Stimulated activated CD4-positive, alpha-beta T cell treated with anti-CD3 and anti-CD28 coated beads, Interleukin-4, amount 100 ng/mL, for 1 hour (primary cell): ENCODE data around the gene SEC22A.
A peak's percentile ranks its signal among the peaks of the same experiment; 100 is the strongest.

ENCODE experiments used
- DNase-seq: peaks from one replicate; pipeline ENCODE4 v3.0.0-alpha.2; 2020

The SEC22A gene, protein sequence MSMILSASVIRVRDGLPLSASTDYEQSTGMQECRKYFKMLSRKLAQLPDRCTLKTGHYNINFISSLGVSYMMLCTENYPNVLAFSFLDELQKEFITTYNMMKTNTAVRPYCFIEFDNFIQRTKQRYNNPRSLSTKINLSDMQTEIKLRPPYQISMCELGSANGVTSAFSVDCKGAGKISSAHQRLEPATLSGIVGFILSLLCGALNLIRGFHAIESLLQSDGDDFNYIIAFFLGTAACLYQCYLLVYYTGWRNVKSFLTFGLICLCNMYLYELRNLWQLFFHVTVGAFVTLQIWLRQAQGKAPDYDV

DNA sequence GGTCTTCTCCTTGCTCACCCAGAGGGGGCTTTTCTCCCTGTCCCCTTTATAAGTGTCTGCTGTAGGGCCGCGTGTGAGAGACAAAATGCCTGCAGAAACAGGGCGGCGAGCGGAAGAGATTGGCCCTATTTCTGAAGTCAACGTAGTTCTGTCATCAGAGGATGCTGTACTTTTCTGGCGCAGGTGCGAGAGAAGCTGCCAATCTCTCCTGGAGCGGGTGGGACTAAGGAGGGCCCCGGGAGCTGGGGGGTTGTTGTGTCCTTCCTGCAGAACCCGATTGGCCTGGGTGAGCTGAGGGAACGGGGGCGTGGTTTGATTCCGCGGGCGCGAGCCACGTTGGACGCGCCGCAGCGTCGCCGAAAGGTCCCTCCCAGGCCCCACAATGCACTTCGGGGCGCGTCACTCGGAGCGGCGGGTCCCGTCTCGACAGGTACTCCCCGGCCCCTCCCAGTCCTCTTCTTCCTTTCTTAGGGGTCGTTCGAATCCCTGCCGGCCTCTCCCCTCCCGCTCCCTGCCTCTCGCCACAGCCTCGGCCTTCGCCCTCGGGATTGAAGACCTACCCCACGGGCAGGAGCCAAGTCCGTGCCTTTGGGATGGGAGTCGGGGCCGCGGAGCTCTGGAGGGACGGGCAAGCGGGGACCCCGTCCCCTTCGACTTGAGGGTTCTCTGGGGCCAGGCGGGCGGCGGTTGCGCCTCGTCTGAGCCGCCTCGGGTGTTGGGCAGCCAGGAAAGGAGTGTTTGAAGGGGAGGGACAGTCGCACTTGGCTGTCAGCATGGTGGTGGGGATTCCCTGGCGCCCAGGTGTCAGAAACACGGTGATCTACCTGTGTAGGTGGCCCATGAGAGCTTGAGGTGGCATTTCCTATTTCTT is at the start of gene SEC22A:
TSS of gene SEC22A (plus strand) at position 387 of the 871 bp plus-strand sequence. CDS start 7,275 bp downstream, outside the sequence.
- peak; percentile 95 for DNase-seq

DNA sequence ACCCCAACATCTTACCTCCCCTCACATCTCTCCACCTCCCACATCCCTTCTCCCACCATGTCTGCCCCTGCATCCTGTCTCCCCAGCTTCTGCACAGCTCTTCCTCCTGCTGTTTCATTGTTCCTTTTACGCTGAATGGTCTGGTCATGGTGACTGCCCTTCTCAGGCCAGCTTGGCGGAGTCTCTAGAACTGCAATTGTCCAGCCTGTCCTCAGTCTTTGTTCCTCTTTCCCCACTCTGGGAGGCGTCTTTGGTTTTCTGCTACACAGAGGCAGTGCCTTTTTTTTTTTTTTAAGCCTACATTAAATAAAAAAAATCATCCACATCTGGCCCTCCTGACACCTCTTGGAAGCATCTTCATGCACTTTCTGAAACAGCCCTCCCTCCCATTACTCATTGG is 49.1 kb upstream of the SEC22A start:
- no peak for DNase-seq

DNA sequence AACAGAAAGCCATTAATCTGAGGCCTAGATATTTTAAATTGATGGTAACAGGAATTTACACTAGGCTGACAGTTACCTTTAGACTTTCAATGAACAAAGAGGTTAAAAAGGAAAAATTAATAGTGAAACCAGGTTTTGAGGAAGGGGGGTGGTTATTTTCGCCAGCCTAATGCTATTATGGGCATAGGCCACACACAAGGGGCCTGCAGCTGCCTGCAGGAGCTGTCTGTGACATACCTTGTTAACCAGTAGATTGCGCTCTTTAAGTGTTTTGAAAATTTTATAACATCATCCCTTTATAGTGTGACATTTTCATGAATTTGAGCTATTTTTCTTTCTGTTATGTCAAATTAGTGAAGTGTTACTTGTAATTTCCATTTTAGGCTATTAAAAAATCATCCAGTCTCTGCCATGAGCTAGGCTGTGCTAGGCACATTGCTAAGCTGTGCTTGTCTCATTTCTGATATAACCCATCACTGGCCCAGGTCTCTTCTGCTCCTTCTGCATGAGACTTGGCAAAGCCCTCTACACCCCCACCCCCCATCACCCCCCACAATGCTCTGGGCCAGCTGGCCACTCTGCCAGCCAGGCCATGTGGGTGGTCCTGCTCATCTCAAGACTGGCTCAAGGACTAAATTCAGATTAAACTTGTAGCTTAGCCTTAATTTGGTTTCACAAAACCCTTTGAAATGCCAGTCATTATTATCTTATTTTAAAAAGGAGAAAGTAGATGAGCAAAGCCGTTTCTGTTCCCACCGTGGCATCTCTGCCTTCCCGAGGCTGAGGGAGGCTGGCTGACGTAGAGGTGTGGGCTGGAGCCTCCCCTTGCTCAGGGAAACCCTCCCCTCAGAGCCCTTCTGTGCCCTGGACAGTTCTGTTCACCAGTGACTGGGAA is 48.4 kb upstream of the SEC22A start:
- no peak for DNase-seq

DNA sequence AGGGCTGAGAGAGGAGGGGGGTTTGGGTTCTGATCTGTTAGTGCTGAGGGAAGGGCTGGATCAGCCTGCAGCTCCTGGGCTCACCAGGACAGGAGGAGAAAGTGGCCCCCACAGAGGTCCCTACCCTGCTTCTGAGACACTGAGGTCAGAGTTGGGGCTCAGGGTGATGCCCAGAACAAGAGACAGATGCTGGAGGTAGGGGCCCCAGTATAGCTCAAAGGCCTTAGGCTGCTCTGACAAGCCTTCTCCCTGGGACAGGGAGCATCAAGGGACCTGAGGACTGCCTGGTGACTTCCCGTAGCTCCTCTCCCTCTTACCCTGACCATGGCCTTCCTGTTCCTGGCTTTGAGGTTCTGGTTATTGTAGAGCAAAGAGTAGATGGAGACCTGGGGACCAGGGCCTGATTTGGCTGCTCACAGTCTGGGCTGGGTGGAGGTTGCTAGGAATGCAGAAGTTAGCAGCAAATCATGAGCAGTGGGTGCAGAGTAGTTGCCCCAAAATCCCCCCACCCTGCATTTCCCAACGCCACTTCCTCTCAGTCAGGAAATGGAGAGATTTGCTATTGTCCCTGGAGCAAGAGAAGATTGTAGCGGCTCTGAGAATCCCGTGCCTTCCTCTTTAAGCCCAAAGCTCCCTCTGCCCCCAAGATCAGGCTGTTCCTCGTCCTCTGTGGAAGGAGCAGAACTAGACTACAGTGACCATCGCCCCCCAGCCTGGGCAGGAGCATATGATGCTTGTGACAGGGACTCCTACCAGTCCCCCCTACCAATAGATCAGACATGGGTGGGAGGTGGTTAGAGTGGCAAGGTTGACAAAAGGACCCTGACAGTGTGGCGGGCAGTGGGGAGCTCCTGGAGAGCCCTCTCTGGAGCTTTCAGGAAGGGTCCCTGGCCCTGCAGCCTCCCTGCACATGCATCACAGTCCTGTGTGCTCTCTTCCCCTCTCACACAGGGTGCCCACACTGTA is 47.4 kb upstream of the SEC22A start:
- no peak for DNase-seq

DNA sequence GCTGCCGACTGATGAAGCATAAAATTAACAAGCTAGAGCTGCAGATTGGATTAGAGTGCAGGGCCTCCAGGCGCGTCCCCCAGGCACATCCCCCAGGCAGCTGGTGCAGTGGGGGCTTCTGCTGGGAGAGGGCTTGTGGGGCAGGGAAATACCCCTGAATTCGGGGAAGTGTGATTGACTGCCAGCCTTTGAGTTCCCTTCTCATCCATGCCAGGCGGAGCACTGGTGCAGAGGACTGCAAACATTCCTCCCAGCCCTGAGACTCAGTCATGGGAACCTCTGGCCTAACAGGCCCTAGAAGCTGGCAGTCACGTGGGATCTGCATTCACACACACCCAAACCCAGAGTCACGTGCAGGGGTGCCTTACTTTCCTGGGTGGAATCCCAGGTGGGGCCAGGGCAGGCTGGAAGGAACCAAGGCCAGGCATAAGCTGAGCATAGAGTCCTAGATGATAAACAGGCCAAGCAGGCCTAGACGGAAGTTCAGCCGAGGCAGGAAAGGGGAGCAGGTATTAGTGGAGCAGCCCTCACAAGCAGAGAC is 46.2 kb upstream of the SEC22A start:
- DNase-seq = no peak

DNA sequence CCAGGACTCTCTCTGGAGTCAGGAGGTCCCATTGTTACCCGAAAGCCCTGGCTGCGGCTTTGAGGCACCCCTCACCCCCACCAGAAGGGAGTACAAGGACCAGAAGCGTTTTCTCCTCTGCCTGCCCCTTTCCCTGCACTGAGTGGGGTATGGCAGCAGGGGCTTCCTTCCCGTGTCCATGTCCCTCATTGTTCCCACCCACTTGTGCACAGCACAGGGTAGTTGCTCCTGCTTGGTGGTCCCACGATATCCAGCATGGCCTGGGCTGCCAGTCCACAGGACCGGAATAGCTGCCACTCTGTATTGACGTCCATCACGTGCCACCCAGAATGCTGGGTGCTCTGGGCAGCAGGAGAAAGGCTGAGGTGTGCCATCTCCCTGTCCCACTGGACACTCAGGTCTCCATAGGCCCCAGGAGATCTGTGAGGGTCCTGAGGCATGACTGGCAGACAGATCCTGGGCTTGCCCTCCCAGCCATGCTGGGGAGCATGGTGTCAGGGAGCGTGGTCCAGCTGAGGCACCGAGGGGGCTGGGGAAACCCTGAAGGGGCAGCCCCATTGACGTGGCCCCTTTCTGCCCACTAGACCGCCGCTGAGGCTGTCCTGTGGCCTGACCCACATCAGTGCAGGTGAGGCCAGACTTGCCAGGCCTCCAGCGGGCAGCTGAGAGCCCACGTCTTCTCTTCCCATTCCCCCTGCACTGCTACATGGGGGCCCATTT is 45.3 kb upstream of the SEC22A start:
- DNase-seq = no peak

DNA sequence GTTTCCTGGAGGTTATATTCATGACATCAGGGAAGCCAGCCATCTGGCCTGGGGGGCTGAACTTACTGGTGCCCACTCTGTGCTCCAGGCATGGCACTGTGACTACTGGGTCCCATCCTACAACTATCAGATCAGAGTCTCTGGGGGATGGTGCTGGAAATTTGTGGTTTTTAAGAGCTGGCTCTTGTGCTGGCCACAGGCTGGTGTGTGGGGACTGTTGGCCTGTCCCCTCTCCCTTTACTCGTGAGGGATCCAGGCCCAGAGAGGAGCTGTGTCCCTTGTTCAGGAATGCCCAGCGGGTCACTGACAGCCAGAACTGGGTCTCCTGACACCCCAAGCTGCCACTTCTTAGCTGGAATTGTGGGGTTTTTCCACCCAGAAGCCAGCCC is 44.5 kb upstream of the SEC22A start:
- no peak for DNase-seq

DNA sequence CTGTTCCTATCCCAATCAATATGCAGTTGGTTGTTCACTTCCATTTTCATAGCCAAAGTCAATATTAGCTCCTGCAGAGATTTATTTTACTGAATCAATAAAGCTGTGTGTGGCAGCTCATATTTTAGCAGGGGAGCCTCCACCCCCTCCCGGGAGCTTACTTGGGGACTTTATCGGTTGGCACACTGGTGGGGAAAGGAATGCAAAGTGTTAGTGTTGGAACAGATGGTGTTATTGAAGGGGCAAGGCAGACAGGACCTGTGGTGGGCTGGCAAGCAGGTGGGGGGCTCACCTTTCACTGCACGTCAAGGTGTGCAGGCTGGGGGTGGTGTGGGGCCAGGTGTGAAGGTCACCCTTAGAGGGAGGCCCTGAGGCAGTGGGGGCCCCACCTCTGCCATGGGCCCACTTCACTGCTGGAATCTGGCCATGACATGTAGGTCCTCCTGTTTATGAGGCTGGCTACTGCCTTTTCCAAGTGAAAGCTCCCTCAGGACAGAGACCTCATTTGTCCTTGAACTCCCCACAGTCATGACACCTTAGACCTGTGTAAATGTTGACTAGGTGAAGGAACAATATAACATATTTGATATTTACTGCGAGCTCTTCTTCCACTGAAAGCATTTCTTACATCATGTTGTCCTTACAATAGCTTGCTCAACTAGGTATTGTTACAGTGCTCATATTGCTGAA is 44.0 kb upstream of the SEC22A start:
- no peak for DNase-seq

DNA sequence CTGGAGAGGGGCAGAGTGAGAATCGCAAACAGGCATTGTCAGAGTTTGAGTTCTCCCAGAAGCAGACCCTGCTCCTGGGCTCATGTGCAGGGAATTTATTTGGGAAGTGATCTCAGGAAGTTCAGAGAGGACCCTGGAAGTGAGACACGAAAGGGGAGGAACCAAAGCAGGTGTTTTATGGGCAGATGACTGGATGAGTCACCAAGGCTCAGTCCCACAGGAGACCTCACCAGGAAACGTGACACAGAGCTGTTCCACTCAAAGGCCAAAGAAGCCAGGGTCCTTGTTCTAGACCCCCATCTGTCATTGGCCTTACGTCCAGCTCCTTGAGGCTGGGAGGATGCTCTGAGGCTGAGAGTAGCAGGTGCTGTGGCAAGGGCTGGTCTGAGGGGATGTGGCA is 43.4 kb upstream of the SEC22A start:
- no peak for DNase-seq

DNA sequence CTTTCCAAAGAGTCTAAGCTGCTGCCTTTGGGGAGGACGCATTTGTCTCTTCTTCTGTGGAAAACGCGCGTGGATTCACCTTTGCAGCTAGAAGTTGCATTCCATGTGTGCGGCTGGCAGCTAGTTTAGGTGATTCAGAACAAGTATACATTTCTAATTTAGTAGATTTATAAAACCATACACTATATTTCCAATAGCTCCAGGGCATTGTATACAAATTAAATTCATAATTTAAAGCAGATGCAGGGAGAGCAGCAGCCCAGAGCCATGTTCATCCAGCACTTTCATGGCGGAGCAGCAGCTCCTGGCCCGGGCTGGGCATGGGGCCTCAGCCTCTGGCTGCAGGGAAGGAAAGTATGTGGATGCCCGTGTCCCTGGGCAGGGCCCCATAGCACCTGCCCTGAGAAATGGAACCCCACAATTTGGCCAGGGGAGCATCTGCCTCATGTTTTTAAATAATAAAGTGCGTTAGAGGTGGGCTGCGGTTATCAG is 42.8 kb upstream of the SEC22A start:
- DNase-seq = no peak

DNA sequence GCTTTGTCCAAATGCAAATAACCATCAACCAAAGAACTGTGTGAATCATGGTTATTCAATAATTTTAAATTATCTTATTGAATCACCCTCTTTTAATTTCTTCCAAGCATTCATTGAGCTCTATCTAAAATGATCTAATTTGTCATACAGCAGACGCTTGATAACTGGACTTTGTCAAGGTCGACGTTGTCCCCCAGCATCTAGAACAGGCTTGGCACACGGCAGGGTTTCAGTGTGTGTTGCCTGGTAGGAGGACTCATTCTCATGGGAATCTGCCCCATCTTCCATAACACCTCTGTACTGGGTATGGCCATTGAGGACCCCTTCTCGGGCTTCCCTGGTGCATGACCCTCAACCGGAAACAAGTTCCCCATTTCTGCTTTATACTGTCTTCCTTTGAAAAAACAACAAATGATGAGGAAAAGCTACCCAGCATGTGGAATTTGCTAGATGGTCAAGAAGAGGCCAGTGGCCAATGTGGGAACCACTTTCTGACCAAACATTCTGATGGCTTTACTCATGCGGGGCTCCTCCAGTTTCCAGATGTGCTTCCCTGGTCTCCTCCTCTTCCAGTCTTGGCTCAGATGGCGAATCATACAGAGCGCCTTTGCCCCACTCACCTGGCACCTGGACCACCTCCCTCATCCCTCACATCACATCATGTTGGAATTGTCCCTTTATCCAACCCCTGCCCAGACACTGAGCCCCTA is 41.7 kb upstream of the SEC22A start:
- no peak for DNase-seq

DNA sequence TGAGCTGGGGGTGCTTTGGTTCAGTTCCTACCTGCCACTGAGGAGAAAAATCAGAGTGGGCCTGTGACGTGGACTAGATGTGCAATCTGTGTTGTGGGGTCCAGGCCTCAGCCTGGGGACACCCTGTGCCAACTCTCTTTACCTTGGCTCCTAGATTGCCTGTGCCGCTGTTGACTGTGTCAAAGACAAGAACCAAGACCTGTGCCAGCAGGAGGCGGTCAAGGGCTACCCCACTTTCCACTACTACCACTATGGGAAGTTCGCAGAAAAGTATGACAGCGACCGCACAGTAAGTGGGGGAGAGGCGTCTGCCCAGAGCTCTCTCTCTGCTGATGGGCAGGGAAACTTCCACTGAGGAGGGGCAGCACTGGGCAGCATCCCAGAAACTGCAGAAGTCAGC is 40.6 kb upstream of the SEC22A start:
- DNase-seq = no peak

DNA sequence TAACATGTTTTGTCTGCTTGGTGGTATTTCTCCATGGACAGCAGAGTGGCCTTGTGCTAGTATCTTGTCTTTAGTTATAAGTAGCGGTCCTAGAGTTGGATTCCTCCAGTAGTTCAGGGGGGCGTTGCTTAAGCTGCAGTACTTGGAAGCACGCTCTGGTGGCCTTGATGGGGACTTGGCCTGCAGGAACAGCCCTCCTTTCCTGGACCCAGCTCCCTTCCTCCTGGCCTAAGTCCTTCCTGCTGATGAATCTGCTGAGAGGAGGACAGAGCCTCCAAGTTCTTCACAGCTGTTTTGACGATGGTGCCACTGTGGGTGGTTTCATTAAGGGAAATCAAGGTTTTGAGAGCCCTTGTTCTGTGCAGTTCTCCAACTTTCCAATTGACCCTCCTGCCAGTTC is 38.6 kb upstream of the SEC22A start:
- no peak for DNase-seq

DNA sequence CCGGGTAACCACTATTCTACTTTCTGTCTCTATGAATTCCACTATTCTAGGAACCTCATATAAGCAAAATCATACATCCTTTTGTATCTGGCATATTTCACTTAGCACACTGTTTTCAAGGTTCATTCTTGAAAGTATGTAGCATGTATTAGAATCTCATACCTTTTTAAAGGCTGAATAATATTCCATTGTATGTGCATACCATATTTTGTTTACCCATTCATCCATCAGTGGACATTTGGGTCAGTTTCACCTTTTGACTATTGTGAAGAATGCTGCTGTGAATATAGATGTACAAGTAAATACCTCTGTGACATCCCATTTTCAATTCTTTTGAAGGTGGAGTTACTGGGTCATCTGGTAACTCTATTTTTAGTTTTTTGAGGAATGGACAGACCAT is 36.6 kb upstream of the SEC22A start:
- DNase-seq = no peak

DNA sequence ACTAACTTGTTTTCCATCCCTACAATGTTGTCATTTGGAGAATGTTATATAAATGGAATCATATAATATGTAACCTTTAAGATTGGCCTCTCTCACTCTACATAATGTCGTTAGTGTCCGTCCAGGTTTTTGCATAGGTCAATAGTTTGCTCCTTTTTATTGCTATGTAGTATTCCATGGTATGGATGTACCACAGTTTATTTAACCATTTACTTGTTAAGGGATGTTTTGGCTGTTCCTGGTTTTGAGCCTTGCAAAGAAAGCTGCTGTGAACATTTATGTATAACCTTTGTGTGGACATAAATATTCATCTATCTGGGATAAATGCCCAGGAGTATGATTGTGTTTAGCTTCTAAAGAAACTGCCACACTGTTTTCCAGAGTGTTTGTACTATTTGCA is 34.1 kb upstream of the SEC22A start:
- DNase-seq = no peak

DNA sequence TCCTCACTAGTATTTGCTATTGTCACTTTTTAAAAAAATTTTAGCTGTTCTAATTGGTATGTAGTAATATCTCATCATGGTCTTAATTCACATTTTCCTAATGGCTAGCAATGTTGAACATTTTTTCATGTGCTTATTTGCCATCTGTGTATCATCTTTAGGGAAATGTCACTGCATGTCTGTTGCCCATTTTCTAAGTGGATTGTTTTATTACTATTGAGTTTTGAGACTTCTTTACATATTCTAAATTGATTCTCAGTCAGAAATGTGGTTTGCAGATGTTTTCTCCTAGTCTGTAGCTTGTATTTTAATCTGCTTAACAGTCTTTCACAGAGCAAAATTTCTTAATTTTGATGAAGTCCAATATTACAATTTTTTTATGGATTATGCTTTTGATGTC is 33.6 kb upstream of the SEC22A start:
- no peak for DNase-seq

DNA sequence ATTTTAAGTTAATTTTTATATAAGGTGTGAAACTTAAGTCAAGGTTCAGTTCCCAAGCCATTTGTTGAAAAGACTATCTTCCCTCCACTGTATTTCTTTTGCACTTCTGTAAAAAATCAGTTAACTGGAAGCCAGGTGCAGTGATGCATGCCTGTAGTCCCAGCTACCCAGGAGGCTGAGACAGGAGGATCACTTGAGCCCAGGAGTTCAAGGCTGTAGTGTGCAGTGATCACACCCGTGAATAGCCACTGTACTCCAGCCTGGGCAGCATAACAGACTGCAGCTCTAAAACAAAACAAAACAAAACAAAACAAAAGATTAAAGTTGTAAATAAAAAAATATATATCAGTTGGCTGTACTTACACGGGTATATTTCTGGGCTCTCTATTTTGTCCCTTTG is 33.1 kb upstream of the SEC22A start:
- DNase-seq = no peak

DNA sequence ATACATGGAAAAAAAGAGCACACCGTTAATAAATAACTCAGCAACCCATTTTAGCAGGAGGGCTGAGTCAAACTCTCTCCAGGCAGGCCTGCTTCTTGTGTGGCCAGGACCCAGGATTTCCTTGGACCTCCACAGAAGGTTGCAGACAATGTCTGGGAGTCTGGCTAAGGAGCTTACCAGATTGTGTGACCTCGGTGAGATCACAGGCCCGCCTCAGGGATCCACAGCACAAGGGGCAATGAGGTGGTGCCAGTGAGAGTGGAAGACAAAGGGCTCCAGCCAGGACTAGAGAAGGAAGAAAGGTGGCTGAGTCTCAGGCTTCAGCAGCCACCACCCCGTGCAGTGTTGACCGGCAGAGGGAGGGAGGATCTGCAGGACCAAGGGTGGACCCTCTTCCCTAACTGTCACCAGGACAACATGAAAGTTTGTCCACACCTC is 32.2 kb upstream of the SEC22A start:
- DNase-seq = no peak

DNA sequence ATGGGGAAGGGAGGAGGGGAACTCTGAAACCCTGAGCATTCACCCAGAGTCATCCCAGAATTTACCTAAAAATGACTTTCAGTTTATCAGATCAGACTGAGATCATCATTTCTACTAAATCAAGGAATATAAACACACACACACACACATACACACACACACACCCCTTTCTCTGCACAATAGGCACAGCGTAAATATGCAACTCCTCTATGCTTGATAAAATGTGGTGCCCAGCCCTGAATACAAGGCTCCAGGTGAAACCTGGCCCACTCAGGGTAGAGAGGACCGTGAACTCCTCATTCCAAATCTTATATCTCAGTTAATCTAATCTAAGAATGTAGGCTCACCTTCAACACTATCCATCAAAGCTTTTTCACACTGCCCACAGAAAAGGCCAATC is 31.8 kb upstream of the SEC22A start:
- DNase-seq = no peak

DNA sequence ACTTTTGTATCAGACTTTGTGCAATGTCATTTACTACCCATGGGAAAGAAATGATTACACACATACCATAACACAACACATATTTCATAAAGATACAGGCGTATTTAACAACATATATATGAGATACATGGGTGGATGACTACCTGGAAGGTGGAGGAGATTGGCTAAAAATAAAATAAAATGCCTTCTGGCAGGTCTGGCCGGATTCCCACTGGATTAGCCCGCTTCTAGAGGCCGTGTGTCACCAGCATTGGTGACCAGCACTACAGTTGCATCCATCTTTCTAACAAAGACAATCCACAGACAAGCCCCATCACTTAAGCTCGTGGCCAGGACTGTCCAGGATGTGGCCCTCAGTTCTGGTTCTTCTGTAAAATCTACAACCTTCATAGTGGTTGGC is 21.0 kb upstream of the SEC22A start:
- DNase-seq = no peak
